Prostate gland (tissue), 2 donors: ENCODE data around the gene SLC66A2.

Experiments
- CTCF ChIP-seq, 4 experiments: fragments of 200-600 bp in 2 of 4; fragments of 450-650 bp in 2 of 4; sonication (generic) in 2 of 4; IDR thresholded peaks; 1 replicate in 3 of 4; 2 replicates in 1 of 4; pipeline ENCODE4 v1.5.1; 2016 to 2019; ENCODE audit warnings: antibody characterized with exemption in 4 of 4, mild to moderate bottlenecking in 2 of 4, moderate library complexity in 2 of 4
- POLR2A ChIP-seq: fragments of 450-650 bp; IDR thresholded peaks from one replicate; pipeline ENCODE4 v1.6.1; 2016; ENCODE audit warnings: antibody characterized with exemption, mild to moderate bottlenecking
- POLR2AphosphoS5 ChIP-seq: sonication (generic); formaldehyde crosslinking; IDR thresholded peaks from one replicate; pipeline ENCODE4 v1.6.1; 2017; ENCODE audit warnings: antibody characterized with exemption

DNA sequence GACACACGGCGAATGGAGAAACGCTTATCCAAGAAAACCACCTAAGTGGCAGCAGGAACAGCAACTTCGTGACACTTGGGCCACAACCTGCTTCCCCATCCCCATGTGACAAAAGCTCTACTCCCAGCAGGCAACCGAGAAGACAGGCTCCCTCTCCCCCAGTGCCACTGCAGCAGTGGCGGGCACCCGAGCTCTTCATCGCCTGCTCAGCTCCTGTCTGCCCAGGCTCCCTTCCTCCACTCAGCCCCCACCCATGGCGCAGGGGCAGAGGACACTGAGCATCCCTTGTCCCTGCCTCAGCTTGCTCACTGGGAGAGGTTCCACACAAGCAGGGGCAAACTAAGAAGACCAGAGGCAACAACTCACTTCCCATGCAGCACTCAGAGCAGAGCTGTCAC is 22.9 kb downstream of the SLC66A2 start:
- no peak for TF ChIP-seq CTCF (IDR thresholded peaks at IDR 0.05)
- no peak for TF ChIP-seq POLR2A
- no peak for TF ChIP-seq POLR2AphosphoS5
